DND-41 (cell line): ENCODE data around the gene NHEJ1.

ENCODE experiments used
- ATAC-seq: fragments of 200-7000 bp; cut with Tn5 transposase; 3 replicates; pipeline ENCODE4 v1.9.1; 2021; ENCODE audit warnings: low read depth; ENCODE audit not compliant: insufficient read depth
- DNase-seq: peaks from one replicate; pipeline ENCODE4 v3.0.0-alpha.2; 2020
- H2AFZ ChIP-seq: 2 replicates; pipeline ENCODE4 v1.6.0; 2012; ENCODE audit warnings: low read depth, low read length
- H3K27ac ChIP-seq: 2 replicates; pipeline ENCODE4 v1.5.1; 2012; ENCODE audit warnings: low read length, inconsistent platforms
- H3K27me3 ChIP-seq: fragments of 200-600 bp; sonication (generic); 2 replicates; pipeline ENCODE4 v1.6.0; 2012; ENCODE audit warnings: low read length, mild to moderate bottlenecking, inconsistent platforms; ENCODE audit not compliant: insufficient read depth, poor library complexity
- H3K36me3 ChIP-seq: 2 replicates; pipeline ENCODE4 v1.5.1; 2012; ENCODE audit warnings: low read length, inconsistent platforms; ENCODE audit not compliant: insufficient read depth
- H3K4me1 ChIP-seq: 2 replicates; pipeline ENCODE4 v1.5.1; 2012; ENCODE audit warnings: mild to moderate bottlenecking, low read length; ENCODE audit not compliant: insufficient read depth
- H3K4me2 ChIP-seq: 2 replicates; pipeline ENCODE4 v1.6.0; 2012; ENCODE audit warnings: mild to moderate bottlenecking, moderate library complexity, low read length, inconsistent platforms; ENCODE audit not compliant: insufficient read depth
- H3K4me3 ChIP-seq, 2 experiments: fragments of 200-600 bp in 1 of 2; shearing (Covaris generic) in 1 of 2; 2 replicates each; pipeline ENCODE4 v1.5.1; 2012 to 2016; ENCODE audit warnings: inconsistent platforms in 2 of 2, low read length in 2 of 2, mild to moderate bottlenecking in 2 of 2, low read depth in 1 of 2, moderate library complexity in 1 of 2
- H3K79me2 ChIP-seq: 2 replicates; pipeline ENCODE4 v1.6.0; 2012; ENCODE audit warnings: low read length, inconsistent platforms; ENCODE audit not compliant: insufficient read depth
- H3K9ac ChIP-seq: 2 replicates; pipeline ENCODE4 v1.6.0; 2012; ENCODE audit warnings: low read depth, mild to moderate bottlenecking, inconsistent platforms, low read length, moderate library complexity
- H3K9me3 ChIP-seq: 2 replicates; pipeline ENCODE4 v1.5.1; 2012; ENCODE audit warnings: low read length, moderate library complexity, mild to moderate bottlenecking, inconsistent platforms; ENCODE audit not compliant: insufficient read depth, severe bottlenecking
- H4K20me1 ChIP-seq: 2 replicates; pipeline ENCODE4 v1.6.0; 2012; ENCODE audit warnings: low read length; ENCODE audit not compliant: insufficient read depth
- CTCF ChIP-seq: IDR thresholded peaks from 2 replicates; pipeline ENCODE4 v1.5.1; 2012; ENCODE audit warnings: borderline replicate concordance, low read length, moderate library complexity, mild to moderate bottlenecking; ENCODE audit not compliant: poor library complexity, severe bottlenecking; ENCODE audit errors: extremely low read depth
- EZH2 ChIP-seq: IDR thresholded peaks from 3 replicates; pipeline ENCODE4 v1.6.1; 2012; ENCODE audit warnings: borderline replicate concordance, low read depth, mild to moderate bottlenecking, moderate library complexity, low read length, inconsistent platforms; ENCODE audit not compliant: severe bottlenecking

Gene NHEJ1

GRCh38 chr2:219124381-219125110 is 36.1 kb downstream of the NHEJ1 start:
- Histone ChIP-seq H3K4me2 (no peak overlapping the region), H3K4me3 (no peak overlapping the region), H2AFZ (no peak overlapping the region), H3K27me3 (no peaks in the 10 kb centered on the region), H3K79me2 (no peaks in the 10 kb centered on the region), H4K20me1 (peaks cover 9% of the 10 kb centered on the region; the same call in 1 of the 2 replicates), H3K36me3 (no peaks in the 10 kb centered on the region), H3K9ac (no peak overlapping the region), H3K9me3 (no peaks in the 10 kb centered on the region), H3K27ac (no peak overlapping the region), H3K4me1 (no peaks in the 10 kb centered on the region)
- DNase-seq (peak; percentile 22), ATAC-seq (peak; percentile 62)
- TF ChIP-seq CTCF (no peak), EZH2 (no peak)

DNA sequence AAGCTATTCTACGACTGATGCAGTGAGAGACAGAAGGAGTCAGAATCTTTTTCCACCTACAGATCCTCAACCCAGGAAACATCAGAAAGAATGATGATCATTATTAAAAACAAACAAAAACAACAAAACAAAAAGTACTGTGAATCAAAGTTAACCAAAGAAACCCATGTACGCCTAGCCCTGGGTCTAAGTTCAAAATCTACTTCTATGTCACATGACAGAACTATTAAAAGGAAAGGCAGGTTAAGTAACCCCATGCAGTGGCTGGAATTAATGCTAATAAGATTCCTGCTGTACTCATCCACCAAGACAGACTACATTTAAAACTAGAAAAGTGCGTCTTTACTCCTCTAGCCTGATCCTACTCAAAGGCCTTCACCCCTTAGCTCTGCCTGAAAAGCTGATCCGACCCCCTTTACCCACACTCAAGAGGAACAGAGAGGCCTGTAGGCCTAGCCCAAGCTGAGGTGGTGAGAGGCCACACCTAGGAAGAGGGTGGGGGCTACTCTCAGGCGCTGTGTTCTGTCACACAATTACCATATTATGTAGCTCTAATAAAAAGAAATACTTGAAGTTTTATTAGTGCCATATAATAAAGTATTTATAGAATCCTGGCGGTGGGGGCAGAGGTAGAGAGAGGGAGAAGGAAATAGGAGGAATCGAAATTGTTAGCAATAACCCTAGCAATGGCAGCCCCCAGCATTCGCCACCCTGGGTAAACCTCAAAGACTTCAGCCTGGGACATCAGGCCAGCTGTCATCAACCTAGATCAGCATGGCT is 37.1 kb downstream of the NHEJ1 start:
- Histone ChIP-seq H3K9me3 (no peaks in the 10 kb centered on the region), H3K9ac (no peak overlapping the region), H3K27me3 (no peaks in the 10 kb centered on the region), H4K20me1 (peaks cover 7% of the 10 kb centered on the region; the same call in 1 of the 2 replicates), H3K79me2 (no peaks in the 10 kb centered on the region), H2AFZ (no peak overlapping the region), H3K27ac (no peak overlapping the region), H3K4me1 (no peaks in the 10 kb centered on the region), H3K4me3 (no peak overlapping the region), H3K36me3 (no peaks in the 10 kb centered on the region), H3K4me2 (no peak overlapping the region)
- ATAC-seq (no peak), DNase-seq (no peak)
- TF ChIP-seq EZH2, result no peak
- no peak for TF ChIP-seq CTCF

- Histone ChIP-seq H3K36me3 (no peaks in the 10 kb centered on the region), H2AFZ (no peak overlapping the region), H3K27me3 (no peaks in the 10 kb centered on the region), H4K20me1 (peaks cover 4% of the 10 kb centered on the region; the same call in 1 of the 2 replicates), H3K27ac (no peak overlapping the region), H3K4me1 (no peaks in the 10 kb centered on the region), H3K79me2 (no peaks in the 10 kb centered on the region), H3K4me2 (no peak overlapping the region), H3K9me3 (no peaks in the 10 kb centered on the region), H3K9ac (no peak overlapping the region), H3K4me3 (no peak overlapping the region)
- ATAC-seq (no peak), DNase-seq (no peak)
- TF ChIP-seq EZH2, result no peak
- TF ChIP-seq CTCF, result no peak
These were observed 38.2 kb downstream of the NHEJ1 start for GRCh38 chr2:219122202-219122980.
